HepG2 (cell line): ENCODE data around the gene ELMO2. TPM values are rescaled to one million over a fixed set of nuclear protein-coding genes. Genes with fewer than 3 reads are reported as not detected.

Source experiments
- CENPX ChIP-seq: sonication (generic); formaldehyde crosslinking; IDR thresholded peaks from 2 replicates; pipeline ENCODE4 v1.9.0; 2021; ENCODE audit warnings: mild to moderate bottlenecking, missing genetic modification reagents, moderate library complexity
- FOSL1 ChIP-seq: sonication (generic); formaldehyde crosslinking; IDR thresholded peaks from 2 replicates; pipeline ENCODE4 v1.9.0; 2021; ENCODE audit warnings: missing genetic modification reagents, borderline replicate concordance
- KAT8 ChIP-seq: IDR thresholded peaks from 2 replicates; pipeline ENCODE4 v1.6.1; 2016; ENCODE audit warnings: missing genetic modification reagents, missing compliant biosample characterization
- MAZ ChIP-seq, 2 experiments: sonication (generic) in 1 of 2; formaldehyde crosslinking in 1 of 2; IDR thresholded peaks; 2 replicates each; pipeline versions ENCODE4 v1.5.0 to v1.6.1; 2012 to 2020; ENCODE audit warnings: low read depth in 2 of 2, mild to moderate bottlenecking in 2 of 2, borderline replicate concordance in 1 of 2, improper control_type of control experiment in 1 of 2, low read length in 1 of 2, missing genetic modification reagents in 1 of 2, moderate library complexity in 1 of 2
- MIER3 ChIP-seq: IDR thresholded peaks from 2 replicates; pipeline ENCODE4 v1.6.1; 2016; ENCODE audit warnings: missing compliant biosample characterization, borderline replicate concordance
- SOX5 ChIP-seq: IDR thresholded peaks from 2 replicates; pipeline ENCODE4 v1.6.1; 2016; ENCODE audit warnings: borderline replicate concordance
- SOX6 ChIP-seq, 2 experiments: fragments of 450-650 bp in 1 of 2; sonication (generic) in 1 of 2; formaldehyde crosslinking in 1 of 2; IDR thresholded peaks; 2 replicates each; pipeline versions ENCODE4 v1.4.0 to v1.6.1; 2017 to 2020; ENCODE audit warnings: antibody characterized with exemption in 1 of 2, mild to moderate bottlenecking in 1 of 2, missing genetic modification reagents in 1 of 2
- TMF1 ChIP-seq: sonication (generic); formaldehyde crosslinking; IDR thresholded peaks from 2 replicates; pipeline ENCODE4 v1.8.1; 2022; ENCODE audit warnings: low read depth, missing genetic modification reagents
- ZFY ChIP-seq: sonication (generic); formaldehyde crosslinking; IDR thresholded peaks from 2 replicates; pipeline ENCODE4 v1.4.0; 2020; ENCODE audit warnings: missing genetic modification reagents
- ZNF136 ChIP-seq: sonication (generic); formaldehyde crosslinking; IDR thresholded peaks from 2 replicates; pipeline ENCODE4 v1.8.1; 2022; ENCODE audit warnings: low read depth, mild to moderate bottlenecking, moderate library complexity, missing genetic modification reagents
- ZNF224 ChIP-seq: sonication (generic); formaldehyde crosslinking; IDR thresholded peaks from 2 replicates; pipeline ENCODE4 v1.5.0; 2020; ENCODE audit warnings: mild to moderate bottlenecking, missing genetic modification reagents
- ZNF33A ChIP-seq: sonication (generic); formaldehyde crosslinking; IDR thresholded peaks from 2 replicates; pipeline ENCODE4 v1.5.1; 2020; ENCODE audit warnings: missing genetic modification reagents, mild to moderate bottlenecking, moderate library complexity, borderline replicate concordance
- ZNF644 ChIP-seq: IDR thresholded peaks from 2 replicates; pipeline ENCODE4 v1.6.1; 2016; ENCODE audit warnings: low read depth
- polyA plus RNA-seq, 8 experiments: library from polyadenylated mRNA; depleted of rRNA in 3 of 8; stranded (reverse) in 7 of 8; unstranded in 1 of 8; fragments of >200 nt; fragmentation: Illumina TruSeq in 4 of 8; extraction: Trizol in 4 of 8; gene quantifications; 2 replicates each; pipeline versions ENCODE4 v1.2.1 to v1.2.3, GENCODE V29; 2011 to 2016; ENCODE audit warnings: low read depth in 4 of 8, missing spikeins in 1 of 8, mixed read lengths in 1 of 8; ENCODE audit not compliant: insufficient read depth in 1 of 8
- total RNA-seq, 5 experiments: library from RNA; depleted of rRNA; stranded (reverse); fragments of >200 nt; fragmentation: Illumina TruSeq; extraction: Trizol; gene quantifications; 2 replicates each; pipeline ENCODE4 v1.2.3, GENCODE V29; 2016; ENCODE audit warnings: low read depth in 1 of 5
- TF ChIP-seq, protein P1 (sequence below), 2 experiments: fragments of 450-650 bp in 1 of 2; sonication (generic) in 1 of 2; formaldehyde crosslinking in 1 of 2; IDR thresholded peaks; 2 replicates each; pipeline versions ENCODE4 v1.6.1 to v1.8.0; 2016 to 2022; ENCODE audit warnings: antibody characterized with exemption in 1 of 2, mild to moderate bottlenecking in 1 of 2, missing genetic modification reagents in 1 of 2
- TF ChIP-seq, protein P2 (sequence below): sonication (generic); formaldehyde crosslinking; IDR thresholded peaks from 2 replicates; pipeline ENCODE4 v1.8.1; 2023; ENCODE audit warnings: mild to moderate bottlenecking, moderate library complexity, missing genetic modification reagents
- TF ChIP-seq, protein P3 (sequence below): fragments of 450-650 bp; IDR thresholded peaks from 2 replicates; pipeline ENCODE4 v1.6.1; 2016

The ELMO2 gene
- total and polyA plus RNA-seq, 2 of the 13 experiments (the other 11 are each of a cell fraction or from before 2014, with no cell fraction given): 30.6 to 35.7 TPM

DNA sequence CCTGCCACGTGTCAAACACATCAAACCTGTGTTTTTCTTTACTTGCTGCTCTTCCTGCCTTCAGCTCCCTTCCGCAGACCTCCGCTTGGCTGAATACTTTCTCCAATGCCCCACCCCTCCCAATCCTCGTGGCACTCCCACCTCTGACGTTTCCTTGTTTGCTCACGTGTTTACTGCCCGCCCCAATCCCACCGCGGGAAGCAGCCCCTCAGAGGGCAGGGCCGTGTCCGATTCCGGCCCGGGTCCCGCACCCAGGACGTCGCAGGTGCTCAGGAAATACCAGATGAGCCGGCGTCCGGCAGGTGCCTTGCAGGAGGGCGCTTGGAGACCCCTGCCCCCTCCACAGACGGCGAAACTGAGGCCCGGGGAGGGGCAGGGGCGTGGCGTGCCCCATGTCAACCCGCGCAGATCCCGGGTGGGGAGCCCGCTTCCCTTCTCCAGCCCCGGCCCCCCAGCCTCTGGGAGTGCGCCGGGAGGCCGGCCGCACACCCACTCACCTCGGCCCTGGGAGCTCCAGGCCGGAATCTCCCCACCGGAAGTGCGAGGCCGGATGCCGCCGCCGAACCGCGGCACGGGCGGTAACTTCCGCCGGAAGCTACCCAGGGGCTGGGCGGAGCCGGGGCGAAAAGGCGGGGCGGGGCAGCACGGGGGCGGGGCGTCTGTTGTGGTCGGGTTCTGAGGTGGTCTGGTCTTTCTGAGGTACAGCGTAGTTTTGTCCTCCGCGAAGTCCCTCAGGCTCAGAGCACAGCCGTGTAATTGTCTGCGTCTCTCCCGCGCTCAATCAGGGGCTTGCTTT, 42.3 kb downstream of the ELMO2 start (continued):
- TF ChIP-seq, protein P1, sequence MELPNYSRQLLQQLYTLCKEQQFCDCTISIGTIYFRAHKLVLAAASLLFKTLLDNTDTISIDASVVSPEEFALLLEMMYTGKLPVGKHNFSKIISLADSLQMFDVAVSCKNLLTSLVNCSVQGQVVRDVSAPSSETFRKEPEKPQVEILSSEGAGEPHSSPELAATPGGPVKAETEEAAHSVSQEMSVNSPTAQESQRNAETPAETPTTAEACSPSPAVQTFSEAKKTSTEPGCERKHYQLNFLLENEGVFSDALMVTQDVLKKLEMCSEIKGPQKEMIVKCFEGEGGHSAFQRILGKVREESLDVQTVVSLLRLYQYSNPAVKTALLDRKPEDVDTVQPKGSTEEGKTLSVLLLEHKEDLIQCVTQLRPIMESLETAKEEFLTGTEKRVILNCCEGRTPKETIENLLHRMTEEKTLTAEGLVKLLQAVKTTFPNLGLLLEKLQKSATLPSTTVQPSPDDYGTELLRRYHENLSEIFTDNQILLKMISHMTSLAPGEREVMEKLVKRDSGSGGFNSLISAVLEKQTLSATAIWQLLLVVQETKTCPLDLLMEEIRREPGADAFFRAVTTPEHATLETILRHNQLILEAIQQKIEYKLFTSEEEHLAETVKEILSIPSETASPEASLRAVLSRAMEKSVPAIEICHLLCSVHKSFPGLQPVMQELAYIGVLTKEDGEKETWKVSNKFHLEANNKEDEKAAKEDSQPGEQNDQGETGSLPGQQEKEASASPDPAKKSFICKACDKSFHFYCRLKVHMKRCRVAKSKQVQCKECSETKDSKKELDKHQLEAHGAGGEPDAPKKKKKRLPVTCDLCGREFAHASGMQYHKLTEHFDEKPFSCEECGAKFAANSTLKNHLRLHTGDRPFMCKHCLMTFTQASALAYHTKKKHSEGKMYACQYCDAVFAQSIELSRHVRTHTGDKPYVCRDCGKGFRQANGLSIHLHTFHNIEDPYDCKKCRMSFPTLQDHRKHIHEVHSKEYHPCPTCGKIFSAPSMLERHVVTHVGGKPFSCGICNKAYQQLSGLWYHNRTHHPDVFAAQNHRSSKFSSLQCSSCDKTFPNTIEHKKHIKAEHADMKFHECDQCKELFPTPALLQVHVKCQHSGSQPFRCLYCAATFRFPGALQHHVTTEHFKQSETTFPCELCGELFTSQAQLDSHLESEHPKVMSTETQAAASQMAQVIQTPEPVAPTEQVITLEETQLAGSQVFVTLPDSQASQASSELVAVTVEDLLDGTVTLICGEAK (IDR thresholded peaks at IDR 0.05): peak; percentile 93
- TF ChIP-seq, protein P1 (CRISPR knock-in tag; IDR thresholded peaks at IDR 0.05): peak; percentile 89
- peak; percentile 99; the same call in 1 of the 2 replicates for TF ChIP-seq ZNF33A (CRISPR knock-in tag)
- peak; percentile 85 for TF ChIP-seq ZNF224 (CRISPR knock-in tag)
- TF ChIP-seq, protein P2, sequence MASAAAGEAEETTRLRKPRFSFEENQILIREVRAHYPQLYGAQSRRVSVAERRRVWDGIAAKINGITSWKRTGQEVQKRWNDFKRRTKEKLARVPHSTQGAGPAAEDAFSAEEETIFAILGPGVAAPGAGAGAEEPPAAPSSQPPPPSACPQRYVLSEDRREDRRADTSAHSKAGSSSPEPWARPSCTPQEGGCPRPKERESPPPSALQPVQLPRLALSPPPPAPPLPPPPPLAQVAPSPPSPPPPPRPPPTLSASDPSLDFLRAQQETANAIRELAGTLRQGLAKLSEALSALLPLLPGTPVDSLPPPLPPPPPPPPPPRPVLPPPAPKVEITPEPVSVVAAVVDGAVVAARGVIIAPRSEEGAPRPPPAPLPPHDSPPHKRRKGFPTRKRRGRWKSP (CRISPR knock-in tag): peak; percentile 83
- no peak for TF ChIP-seq CENPX (CRISPR knock-in tag)
- TF ChIP-seq, protein P3, sequence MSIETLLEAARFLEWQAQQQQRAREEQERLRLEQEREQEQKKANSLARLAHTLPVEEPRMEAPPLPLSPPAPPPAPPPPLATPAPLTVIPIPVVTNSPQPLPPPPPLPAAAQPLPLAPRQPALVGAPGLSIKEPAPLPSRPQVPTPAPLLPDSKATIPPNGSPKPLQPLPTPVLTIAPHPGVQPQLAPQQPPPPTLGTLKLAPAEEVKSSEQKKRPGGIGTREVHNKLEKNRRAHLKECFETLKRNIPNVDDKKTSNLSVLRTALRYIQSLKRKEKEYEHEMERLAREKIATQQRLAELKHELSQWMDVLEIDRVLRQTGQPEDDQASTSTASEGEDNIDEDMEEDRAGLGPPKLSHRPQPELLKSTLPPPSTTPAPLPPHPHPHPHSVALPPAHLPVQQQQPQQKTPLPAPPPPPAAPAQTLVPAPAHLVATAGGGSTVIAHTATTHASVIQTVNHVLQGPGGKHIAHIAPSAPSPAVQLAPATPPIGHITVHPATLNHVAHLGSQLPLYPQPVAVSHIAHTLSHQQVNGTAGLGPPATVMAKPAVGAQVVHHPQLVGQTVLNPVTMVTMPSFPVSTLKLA: peak; percentile 98
- TF ChIP-seq FOSL1 (CRISPR knock-in tag): peak; percentile 58
- peak; percentile 90; the same call in 1 of the 2 replicates for TF ChIP-seq ZNF136 (CRISPR knock-in tag)
- TF ChIP-seq TMF1 (CRISPR knock-in tag): peak; percentile 81; the same call in 1 of the 2 replicates
- no peak for TF ChIP-seq ZNF644 (CRISPR knock-in tag)
- TF ChIP-seq ZFY (CRISPR knock-in tag): peak; percentile 97
- peak; percentile 61; the same call in 1 of the 2 replicates for TF ChIP-seq MIER3 (CRISPR knock-in tag)
- TF ChIP-seq KAT8 (CRISPR knock-in tag): peak; percentile 97
- peak; percentile 69 for TF ChIP-seq SOX5
- TF ChIP-seq SOX6 (IDR thresholded peaks at IDR 0.05): no peak
- peak; percentile 86 for TF ChIP-seq SOX6 (CRISPR knock-in tag; IDR thresholded peaks at IDR 0.05)
- TF ChIP-seq MAZ (IDR thresholded peaks at IDR 0.05; ENCODE audit: borderline replicate concordance, low read depth, low read length): no peak; the same call in 1 of the 2 replicates
- peak; percentile 95 for TF ChIP-seq MAZ (CRISPR knock-in tag; IDR thresholded peaks at IDR 0.05; ENCODE audit: low read depth)
